ENCODE measurements around the gene RASSF5.

DNA sequence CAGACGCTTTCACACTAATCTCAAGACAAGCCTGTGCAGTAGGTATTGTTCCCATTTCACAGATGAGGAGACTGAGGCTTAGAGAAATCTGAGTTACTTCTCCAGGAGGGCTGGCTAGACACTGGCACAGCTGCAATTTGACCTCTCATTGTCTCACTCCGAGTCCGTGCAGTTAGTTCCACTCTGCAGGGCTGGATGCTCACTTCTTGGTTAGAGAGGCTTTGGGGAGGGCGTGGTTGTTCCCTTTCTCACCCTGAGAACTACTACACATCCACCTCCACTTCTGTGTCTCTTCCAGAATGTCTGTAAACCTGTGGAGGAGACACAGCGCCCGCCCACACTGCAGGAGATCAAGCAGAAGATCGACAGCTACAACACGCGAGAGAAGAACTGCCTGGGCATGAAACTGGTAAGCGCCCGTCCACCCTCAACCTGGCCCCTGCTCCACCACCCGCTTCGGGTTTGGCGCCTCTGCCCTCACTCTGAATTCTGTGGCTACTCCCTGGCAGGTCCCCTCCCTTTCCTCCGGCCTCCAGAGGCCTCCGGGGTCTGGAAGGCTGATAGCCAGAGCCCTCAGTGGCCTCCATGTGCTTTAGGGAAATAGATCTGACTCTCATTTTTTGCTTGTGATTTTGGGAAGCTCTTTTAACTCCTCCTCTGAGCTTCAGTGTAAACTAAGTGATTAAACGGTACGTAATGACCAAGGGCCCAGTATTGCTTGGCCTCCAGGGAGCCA is 75.8 kb downstream of the RASSF5 start:
- TF ChIP-seq POLR2AphosphoS5 (IDR thresholded peaks at IDR 0.05; ENCODE audit: low read depth, low read length) (no peak), TAF1 (IDR thresholded peaks at IDR 0.05; ENCODE audit: borderline replicate concordance, insufficient read depth, low read length) (no peak), REST (IDR thresholded peaks at IDR 0.05; ENCODE audit: insufficient read depth in 1 of 2, low read depth in 2 of 2, low read length in 2 of 2) (no peak), SIN3A (IDR thresholded peaks at IDR 0.05; ENCODE audit: borderline replicate concordance, insufficient read depth, low read length) (no peak)

Data from PFSK-1 (cell line).